DLD1 (cell line): ENCODE data around the gene NAGLU.

Source experiments
- in situ Hi-C: cut with HindIII; loops from 2 replicates; pipeline ENCODE4 v1.10.0; 2017; ENCODE audit warnings: low sequenced_read_pairs

NAGLU gene

GRCh38 chr17:42581744-42582270 is 45.8 kb downstream of the NAGLU start:
- in situ Hi-C loops, result no loop called here

GRCh38 chr17:42584880-42585279 is 48.8 kb downstream of the NAGLU start:
- in situ Hi-C loops, result no loop called here

- in situ Hi-C loops, result no loop called here
Observed at GRCh38 chr17:42585353-42585752, 49.3 kb downstream of the NAGLU start.

- in situ Hi-C loops, result no loop called here
Observed at GRCh38 chr17:42586514-42587230, 50.6 kb downstream of the NAGLU start.

GRCh38 chr17:42590886-42591285 is 54.8 kb downstream of the NAGLU start:
- in situ Hi-C loops, result no loop called here

- in situ Hi-C loops, result no loop called here
Observed at GRCh38 chr17:42591411-42591810, 55.4 kb downstream of the NAGLU start.
